T-helper 1 cell treated with Interleukin-12 subunit alpha and Interleukin-12 subunit beta and Interleukin-4 antibody, amounts not matched to agents 30 ng/mL and 1 ng/mL, for 36 hours (primary cell): ENCODE data around the gene CTNNB1. TPM values are rescaled to one million over a fixed set of nuclear protein-coding genes. Genes with fewer than 3 reads are reported as not detected.
"Not testable (repeated sequence)": the region's sequence is repeated elsewhere in the genome, so short reads cannot be mapped to it uniquely, and the experiment has no call there.

Experiments
- intact Hi-C: fragments of 100-400 bp; cut with micrococcal nuclease; formaldehyde crosslinking; loops from one replicate; pipeline ENCODE4 v1.15.1; 2024
- total RNA-seq: library from RNA; stranded (reverse); gene quantifications from 2 replicates; pipeline ENCODE4 v1.2.3, GENCODE V29; 2022

The CTNNB1 gene
- total RNA-seq, 1 donor from 2014 or later = 115 TPM

DNA sequence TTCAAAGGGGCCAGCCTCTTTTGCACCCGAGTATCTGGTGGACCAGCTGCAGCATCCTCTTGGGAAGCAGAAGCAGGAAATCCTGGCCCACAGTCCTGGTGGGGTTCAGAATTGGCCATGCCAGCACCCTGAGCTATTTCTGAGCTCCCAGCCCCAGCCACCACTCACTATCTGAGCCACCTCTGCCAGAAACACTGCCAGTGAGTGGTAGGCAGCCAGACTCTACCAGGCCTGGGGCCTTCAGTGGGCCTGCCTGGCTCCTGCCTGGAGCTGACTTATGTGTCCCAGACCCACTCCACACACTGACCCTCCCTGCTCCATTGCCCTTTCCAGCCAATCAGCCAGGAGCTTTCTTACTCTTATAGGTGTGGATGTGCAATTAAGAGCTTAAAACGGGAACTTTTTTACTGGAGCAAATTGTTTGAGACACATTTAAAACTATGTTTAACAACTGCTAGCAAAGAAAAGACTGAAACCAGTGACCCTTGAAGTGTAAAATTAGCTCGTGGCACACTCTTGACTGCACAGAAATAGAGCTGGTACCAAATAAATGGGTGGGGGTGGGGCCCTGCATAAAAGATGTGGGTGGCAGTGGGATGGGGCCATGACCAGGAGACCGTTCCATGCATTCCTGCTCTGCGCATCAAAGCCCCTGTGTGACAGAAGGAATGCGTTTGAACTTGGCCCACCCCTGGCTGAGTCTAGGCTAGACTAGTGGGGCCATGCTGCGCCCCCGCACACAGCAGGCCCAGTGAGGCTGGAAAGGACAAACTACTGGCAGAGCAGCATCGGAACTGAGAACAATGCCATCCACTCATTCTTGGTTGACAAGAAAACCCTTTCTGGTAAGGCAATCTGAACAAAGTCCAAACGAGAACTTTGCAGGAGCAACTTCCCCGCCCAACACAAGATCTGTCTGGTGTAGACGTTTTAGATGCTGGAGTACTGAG is 48.0 kb downstream of the CTNNB1 start:
- intact Hi-C loops = no loop called here

DNA sequence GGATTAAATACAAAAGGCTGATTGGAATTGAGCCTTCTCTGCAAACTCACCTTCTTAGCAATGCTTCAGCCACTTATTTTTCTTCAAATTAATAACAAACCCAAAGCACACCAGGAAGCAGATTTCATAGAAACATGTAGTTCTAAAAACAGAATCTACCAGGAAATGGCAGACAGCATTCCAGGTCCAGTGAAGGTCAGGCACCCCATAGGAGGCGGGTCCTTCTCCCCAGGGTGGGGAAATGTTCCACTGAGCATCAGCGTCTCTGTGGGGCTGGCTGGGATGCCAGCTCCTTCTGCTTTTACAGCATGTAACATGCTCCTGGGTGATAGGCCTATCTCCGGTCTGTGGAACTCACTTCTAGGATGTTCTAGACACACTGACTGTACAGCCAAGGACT is 49.2 kb downstream of the CTNNB1 start:
- intact Hi-C loops = no loop called here

DNA sequence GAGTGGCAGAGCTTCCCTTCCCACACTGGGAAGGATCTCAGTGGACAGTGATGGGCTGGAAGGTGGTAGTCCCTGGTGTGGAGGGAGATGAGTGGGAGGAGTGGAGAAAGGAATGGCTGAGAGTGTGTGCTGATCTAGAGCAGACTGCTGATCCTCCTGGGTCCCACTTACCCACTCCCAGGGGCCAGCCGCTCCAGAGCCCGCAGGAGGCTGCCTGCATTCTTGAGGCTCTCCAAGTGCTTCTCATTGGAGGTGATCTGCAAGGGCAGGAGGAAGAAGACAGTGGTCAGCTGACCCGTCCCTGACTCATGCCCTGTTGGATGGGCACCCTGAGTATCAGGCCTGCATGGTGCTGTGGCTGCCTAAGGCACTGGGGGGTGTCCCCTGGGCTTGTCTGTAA is 50.0 kb downstream of the CTNNB1 start:
- intact Hi-C loops = no loop called here

DNA sequence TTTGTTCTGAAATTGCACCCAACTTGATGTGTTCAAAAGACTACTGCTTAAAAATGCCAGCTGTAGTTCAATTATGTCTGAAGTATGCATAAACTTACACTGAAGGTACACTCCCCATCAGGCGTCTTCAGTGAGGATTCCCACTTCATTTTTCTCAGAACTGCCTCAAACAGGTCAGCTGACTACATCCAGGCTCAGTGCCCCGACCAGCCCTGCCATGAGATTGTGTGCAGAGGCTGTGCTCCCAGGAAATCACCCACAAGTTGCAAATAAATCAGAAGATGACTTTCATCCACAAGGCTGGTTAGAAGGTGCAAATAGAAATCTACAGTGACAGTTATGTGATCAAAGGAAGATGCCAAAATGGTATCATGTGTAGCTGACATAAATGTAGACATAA is 51.5 kb downstream of the CTNNB1 start:
- intact Hi-C loops = no loop called here

DNA sequence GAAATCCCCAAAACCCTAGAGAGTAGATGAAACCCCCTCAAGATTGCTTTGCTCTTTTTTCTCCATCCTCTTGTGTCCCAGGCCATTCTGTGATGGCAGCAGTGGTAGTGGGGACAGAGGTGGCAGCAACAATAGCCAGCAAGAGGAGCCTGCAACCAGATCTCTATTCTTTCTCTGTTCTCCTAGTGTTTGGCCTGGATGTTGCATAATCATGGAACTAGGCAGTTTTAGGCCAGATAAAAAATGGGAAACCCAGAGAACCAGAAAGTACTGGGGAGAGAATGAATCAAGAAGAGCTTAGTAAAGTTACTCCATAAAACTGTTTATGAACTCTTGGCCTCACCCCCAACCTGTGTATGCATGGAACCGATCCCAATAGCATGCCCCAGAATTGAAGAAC is 52.3 kb downstream of the CTNNB1 start:
- intact Hi-C loops = no loop called here

DNA sequence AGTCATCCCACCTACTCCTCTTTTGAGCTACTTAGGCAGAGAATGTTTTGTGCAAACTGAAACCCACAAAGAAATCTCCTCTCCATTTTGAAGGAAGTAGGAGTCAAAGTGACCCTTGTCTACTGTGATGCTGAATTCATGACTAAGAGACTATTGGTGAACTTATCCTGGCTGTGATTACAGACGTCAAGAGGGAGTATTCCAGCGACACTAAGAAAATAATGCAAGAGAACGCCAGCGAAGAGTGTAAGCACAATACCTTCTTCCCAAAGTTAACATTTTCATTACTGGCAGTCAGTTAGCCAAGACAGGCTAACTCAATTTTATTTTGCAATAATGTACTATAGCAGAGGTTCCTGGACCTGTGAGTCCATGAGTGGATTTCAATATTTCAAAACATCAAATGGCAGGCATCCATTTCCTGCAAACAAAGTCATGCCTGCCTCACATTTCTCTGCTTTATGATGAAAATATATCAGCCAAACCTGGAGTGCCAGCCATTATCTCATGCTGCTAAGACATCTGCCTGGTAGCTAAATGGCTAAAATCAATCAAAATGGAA is 59.0 kb downstream of the CTNNB1 start:
- intact Hi-C loops = no loop called here

DNA sequence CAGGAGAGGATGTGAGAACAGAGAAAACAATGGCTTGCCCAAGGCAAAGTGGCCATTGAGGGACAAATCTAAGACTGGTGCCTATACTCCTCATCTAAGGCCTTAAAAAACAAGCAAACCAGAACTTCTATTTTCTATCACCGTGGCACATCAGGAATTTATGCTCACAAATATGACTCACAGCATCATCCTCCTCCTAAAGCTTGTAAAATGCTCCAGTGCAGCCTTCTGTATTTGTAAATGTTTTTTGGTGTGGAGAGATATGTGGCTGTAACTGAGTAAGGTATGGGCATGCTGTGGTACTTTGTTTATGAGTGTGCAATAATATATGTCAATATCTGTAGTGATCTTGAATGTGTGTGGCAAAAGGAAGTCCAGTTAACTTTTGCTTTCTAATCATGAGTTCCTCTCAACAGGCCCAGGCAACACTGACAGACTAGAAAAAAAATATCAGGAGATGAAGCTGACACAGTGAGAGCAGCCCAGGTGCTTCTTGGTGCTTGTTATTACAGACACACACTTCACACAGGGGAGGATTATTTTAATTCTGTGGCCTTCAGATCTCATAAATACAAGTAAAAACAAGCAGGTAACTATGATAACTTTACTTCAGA is 60.3 kb downstream of the CTNNB1 start:
- intact Hi-C loops = no loop called here

DNA sequence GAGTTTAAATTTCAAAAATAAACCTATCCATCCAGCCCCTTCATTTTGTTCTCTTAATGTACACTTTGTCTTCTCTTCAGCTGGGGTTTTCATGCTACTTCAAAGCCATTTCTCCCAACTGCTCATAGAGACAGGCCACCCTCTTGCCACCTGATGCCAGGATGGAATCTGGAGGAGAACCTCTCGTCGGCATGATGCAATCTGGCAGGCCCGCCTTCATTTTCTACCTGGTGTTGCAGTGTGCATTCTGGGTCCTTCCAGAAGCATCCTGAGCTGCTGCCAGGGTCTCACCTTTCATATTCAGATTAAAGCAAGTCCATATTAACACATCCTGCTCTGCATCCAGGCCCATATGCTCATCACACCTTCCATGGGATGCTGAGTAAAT is 60.8 kb downstream of the CTNNB1 start:
- intact Hi-C loops = no loop called here

DNA sequence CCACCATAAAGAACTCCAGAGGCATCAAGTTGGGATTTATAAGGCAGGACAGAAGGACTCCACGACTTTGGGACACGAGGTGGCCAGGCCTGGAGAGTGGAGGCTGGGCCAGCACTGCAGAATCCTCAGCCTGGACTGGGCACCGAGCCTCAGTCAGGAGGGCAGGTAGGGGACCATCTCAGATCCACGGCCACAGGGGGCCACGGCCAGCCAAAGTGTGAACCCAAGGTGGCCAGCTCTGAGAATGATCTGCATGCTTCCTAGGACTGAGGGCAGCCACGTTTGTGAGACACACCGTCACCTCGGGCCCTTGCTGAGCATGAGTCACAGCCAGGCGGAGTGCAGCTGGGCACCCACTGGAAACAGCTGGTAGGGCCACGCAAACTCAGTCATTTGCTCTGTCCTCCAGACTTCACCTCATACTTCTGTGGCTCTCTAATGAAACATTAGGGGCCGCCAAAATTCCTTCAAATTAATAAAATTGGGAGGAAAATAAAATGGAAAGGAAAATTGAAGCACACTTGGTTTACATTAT is 65.8 kb downstream of the CTNNB1 start:
- intact Hi-C loops = no loop called here

DNA sequence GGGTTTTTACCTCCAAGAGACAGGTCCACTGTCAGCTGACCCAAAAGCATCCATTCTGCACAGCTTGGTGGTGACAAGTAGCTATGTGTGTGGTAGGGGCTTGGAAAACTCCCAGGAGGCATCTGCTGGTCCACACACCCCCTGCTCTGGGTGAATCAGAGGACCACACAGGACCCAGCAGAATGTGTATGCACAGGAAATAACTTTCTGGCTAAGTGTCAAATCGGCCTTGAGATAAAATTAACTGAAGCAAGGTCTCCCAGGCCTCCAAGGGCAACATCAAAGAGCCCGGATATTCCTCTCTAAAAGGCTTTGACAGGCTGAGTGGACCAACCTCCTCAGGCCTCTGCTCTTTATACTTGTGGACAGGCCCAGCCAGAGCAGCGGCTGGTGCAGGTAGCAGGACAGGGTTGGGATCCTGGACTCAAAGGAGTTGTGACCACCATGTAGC is 66.5 kb downstream of the CTNNB1 start:
- intact Hi-C loops = no loop called here

DNA sequence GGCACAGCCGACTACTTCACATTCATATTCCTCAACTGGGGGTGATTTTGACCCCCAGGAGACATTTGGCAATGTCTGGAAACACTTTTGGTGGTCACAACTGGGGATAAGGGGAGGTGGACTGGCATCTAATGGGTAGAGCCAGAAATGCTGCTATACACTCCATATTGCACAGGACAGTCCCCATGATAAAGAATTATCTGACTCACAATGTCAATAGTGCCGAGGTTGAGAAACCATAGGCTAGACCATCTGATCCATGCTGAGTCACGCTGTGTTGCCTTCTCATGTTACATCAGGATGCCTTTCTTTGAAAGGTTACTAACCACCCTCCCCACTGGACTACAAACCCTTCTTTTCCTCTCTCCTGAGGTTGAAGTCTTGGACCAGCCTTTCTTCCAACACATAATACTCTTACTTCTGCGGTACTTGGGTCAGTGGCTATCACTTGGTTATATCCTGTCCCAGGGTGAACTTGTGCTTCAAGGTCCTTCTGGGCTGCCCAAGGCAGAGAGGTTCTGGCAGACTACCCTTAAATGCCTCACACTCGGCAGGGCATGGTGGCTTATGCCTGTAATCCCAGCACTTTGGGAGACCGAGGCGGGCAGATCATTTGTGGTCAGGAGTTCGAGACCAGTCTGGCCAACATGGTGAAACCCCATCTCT is 68.8 kb downstream of the CTNNB1 start:
- intact Hi-C loops = no loop called here

DNA sequence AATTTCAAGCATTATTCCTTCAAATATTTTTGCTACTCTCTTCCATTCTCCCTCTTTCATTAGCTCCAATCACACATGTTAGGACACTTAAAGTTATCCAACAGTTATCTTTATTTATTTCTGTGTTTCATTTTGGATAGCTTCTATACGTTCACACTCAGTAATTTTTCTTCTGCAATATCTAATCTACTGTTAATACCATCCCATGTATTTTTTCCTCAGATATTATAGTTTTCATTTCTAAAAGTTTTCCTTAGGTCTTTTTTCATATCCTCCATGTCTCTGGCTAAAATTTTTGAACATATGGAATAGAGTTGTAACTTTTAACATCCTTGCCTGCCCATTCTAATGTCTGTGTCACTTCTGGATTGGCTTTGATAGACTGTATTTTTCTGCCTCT is 73.4 kb downstream of the CTNNB1 start:
- intact Hi-C loops = no loop called here

DNA sequence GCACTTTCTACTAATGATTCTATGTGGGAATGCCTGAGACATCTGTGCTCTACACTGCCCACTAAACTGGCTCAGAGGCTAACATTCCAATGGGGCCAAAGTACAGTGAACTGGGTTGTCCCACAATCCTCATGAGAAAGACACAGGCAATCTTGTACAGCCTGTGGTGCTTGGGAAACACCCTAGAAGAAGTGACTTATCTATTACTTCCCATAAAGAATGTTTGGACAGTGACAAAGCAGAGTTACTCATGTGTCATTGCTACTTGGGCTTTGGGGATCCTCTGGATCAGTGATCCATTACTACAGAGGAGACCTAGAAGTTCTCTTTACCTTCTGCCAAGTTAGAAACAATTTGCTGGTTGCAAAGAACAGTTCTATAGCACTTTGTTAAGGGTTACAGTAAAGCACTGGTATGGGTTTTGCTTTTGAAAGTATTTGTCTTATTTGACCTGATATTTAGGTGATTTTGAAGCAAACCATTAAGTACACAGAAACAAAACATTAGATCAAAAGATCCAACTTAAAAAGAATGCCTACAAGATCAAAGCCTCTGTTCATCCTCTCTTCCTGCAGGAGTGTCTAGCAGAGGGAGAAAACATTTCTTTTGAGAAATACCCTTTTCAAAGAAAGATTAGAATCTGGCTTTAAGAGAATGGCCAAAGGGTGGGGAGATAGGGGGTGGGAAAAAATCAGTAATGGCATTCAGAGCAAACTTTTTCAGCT is 75.8 kb downstream of the CTNNB1 start:
- intact Hi-C loops = no loop called here

DNA sequence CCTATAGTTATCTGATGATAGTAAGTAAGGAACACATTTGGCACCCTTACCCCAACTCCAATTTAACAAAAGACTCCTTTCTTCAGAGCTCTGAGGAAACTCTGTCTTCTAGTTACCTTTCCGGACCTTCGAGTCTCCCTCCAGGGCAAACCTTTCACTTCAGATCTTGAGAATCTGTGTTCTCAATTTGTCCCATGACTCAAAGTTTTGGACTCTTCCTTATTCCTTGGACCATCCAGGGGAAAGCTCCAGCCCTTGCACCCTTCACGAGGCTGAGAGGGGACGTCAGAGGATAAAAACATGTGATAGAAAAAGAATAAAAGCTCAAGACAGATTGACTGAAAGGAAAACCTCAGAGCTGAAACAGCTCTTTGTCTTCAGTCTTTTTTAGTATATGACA is 76.9 kb downstream of the CTNNB1 start:
- intact Hi-C loops = no loop called here

DNA sequence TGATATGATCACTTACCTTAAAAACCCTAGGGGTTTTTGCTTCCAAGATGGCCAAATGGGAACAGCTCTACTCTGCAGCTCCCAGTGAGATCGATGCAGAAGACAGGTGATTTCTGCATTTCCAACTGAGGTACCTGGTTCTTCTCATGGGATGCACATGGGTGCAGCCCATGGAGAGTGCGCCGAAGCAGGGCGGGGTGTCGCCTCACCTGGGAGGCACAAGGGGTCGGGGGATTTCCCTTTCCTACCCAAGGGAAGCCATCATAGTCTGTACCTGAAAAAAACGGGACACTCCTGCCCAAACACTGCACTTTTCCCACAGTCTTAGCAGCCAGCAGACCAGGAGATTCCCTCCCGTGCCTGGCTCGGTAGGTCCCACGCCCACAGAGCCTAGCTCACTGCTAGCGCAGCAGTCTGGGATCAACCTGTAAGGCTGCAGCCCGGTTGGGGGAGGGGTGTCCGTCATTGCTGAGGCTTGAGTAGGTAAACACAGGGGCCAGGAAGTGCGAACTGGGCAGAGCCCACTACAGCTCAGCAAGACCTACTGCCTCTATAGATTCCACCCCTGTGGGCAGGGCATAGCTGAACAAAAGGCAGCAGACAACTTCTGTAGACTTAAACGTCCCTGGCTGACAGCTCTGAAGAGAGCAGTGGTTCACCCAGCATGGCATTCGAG is 78.6 kb downstream of the CTNNB1 start:
- intact Hi-C loops = no loop called here

DNA sequence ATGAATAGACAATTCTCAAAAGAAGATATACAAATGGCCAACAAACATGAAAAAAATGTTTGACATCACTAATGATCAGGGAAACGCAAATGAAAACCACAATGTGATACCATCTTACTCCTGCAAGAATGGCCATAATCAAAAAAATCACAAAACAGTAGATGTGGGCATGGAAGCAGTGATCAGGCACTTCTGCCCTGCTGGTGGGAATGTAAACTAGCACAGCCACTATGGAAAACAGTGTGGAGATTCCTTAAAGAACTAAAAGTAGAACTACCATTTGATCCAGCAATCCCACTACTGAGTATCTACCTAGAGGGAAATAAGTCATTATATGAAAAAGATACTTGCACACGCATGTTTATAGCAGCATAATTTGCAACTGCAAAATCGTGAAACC is 85.6 kb downstream of the CTNNB1 start:
- intact Hi-C loops = not testable (repeated sequence)

DNA sequence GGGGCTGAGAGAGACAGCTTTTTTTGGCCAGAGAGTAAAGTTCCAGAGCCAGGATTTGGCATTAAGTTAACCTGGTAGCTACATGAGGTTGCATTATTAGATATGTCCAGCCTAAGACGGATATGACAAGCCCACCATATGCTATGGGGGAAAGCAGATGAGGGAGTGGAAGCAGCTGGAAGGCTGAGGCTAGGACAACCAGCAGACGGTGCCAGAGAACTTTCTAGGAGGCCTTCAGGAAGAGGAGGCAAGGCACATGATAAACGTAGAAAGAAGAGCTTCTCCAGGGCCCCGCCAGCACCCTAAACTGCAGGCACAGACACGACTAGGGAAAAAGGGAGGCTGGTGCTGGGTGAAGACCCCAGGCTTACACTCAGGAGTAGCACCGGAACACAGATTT is 87.0 kb downstream of the CTNNB1 start:
- intact Hi-C loops = no loop called here

DNA sequence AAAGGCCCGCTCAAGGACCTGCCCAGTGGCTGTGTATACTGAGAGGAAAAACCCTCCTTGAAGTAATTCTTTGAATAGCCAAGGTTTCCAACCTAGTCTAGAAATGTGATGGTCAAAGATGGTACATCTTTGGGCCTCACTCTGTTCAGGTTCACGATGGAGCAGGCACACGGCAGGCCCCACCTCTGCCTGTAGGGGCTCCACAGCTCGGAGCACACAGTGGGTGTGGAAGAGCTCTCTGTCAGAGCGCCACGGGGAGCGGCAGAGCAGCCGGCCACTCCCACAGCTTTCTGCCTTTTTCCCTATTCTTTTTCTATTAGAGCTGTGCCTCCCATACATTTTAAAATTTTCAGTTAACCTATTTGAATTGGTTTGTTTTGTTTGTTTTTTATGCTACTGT is 89.5 kb downstream of the CTNNB1 start:
- intact Hi-C loops = no loop called here
